GM18861 (cell line): ENCODE results near the gene SLC41A3.

Experiments
- ATAC-seq: cut with Tn5 transposase; IDR thresholded peaks from one replicate; pipeline ENCODE4 v1.9.1; 2021; ENCODE audit not compliant: unreplicated experiment

Gene SLC41A3

GRCh38 chr3:126083913-126084767 lies at the start of gene SLC41A3:
TSS of gene SLC41A3 (minus strand) at chr3:126084124. CDS start at chr3:126068219, 15,905 bp downstream.
- peak; percentile 88 for ATAC-seq

- ATAC-seq = no peak
These were observed 49.7 kb upstream of the SLC41A3 start for GRCh38 chr3:126133606-126134005.

GRCh38 chr3:126132751-126133511 lies 49.0 kb upstream of the SLC41A3 start:
- ATAC-seq = no peak

- no peak for ATAC-seq
These were observed 48.2 kb upstream of the SLC41A3 start for GRCh38 chr3:126131881-126132750.

- no peak for ATAC-seq
These were observed 47.2 kb upstream of the SLC41A3 start for GRCh38 chr3:126130981-126131745.

- ATAC-seq = no peak
These were observed 46.3 kb upstream of the SLC41A3 start for GRCh38 chr3:126130081-126130855.

- no peak for ATAC-seq
These were observed 45.5 kb upstream of the SLC41A3 start for GRCh38 chr3:126129398-126129891.

GRCh38 chr3:126128504-126129397 lies 44.8 kb upstream of the SLC41A3 start:
- ATAC-seq = no peak

GRCh38 chr3:126127904-126128303 lies 44.0 kb upstream of the SLC41A3 start:
- no peak for ATAC-seq

- no peak for ATAC-seq
These were observed 43.5 kb upstream of the SLC41A3 start for GRCh38 chr3:126127452-126127851.

GRCh38 chr3:126126811-126127431 lies 43.0 kb upstream of the SLC41A3 start:
- ATAC-seq = no peak

- ATAC-seq = no peak
These were observed 42.4 kb upstream of the SLC41A3 start for GRCh38 chr3:126126286-126126685.

- no peak for ATAC-seq
These were observed 41.9 kb upstream of the SLC41A3 start for GRCh38 chr3:126125781-126126251.

- no peak for ATAC-seq
These were observed 41.4 kb upstream of the SLC41A3 start for GRCh38 chr3:126125341-126125740.

GRCh38 chr3:126124896-126125295 lies 41.0 kb upstream of the SLC41A3 start:
- ATAC-seq = no peak

GRCh38 chr3:126124148-126124868 lies 40.4 kb upstream of the SLC41A3 start:
- no peak for ATAC-seq

- ATAC-seq = no peak
These were observed 37.7 kb upstream of the SLC41A3 start for GRCh38 chr3:126121632-126122031.
